GM21515 (cell line): Measurements from ENCODE around the gene MAPK6.
A peak's percentile ranks its signal among the peaks of the same experiment; 100 is the strongest.

Experiments used
- ATAC-seq: cut with Tn5 transposase; IDR thresholded peaks from one replicate; pipeline ENCODE4 v1.9.1; 2021; ENCODE audit not compliant: unreplicated experiment

MAPK6 gene

GRCh38 chr15:52102463-52102862 lies 83.4 kb downstream of the MAPK6 start:
- ATAC-seq = no peak

DNA sequence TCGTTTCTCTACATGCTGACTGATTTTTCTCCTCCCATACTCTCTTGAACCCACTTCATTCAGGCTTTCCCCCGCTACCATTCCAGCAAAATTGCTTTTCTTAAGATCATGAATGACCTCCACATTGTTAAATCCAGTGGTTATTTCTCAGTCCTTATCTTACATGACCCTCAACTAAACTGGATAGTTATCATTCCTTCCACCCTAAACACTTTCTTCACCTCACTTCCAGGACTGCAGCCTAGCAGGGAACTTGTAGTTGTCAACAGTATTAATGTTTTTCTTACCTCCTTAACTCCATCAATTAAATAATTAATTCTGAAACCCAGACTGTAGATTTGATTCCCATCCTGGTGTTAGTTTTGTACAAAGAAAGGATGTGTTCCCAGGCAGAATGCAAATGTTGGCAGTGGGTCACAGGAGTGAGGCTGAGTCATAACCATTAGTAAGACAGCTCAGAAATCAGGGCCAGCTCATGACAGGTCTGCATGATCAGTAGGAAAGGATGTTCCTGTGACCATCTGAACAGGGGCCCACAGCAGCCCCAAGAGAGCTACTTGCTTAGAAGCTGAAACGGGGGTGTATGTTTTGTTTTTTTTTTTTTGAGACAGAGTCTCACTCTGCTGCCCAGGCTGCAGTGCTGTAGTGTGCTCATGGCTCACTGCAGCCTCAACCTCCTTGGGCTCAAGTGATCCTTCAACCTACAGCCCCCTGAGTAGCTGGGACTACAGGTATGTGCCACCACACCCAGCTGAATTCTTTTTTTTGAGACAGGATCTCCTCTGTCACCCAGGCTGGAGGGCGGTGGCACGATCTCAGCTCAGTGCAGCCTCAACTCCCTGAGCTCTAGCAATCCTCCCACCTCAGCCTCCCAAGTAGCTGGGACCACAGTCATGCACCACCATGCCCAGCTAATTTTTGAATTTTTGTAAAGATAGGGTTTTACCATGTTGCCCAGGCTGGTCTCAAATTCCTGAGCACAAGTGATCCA lies 84.5 kb downstream of the MAPK6 start:
- ATAC-seq = peak; percentile 50

DNA sequence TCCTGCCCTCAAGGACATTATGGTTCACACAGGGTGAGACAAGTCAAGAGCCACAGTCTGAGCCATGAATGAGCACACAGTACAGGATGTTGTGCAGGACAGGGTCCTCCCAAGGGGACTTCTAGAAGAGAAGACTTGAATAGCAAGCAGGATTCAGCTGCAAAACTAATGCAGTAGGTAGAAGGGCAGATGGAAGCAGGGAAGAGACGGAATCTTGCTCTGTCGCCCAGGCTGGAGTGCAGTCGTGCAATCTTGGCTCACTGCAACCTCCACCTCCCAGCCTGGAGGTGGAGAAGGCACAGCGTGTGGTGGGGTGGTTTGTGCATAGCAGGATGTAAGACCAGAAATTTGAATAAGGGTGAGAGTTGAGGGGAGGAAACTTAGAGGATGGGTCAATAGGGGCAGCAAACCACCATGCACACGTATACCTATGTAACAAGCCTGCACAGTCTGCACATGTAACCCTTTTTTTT lies 85.5 kb downstream of the MAPK6 start:
- ATAC-seq = peak; percentile 42

GRCh38 chr15:52105846-52106245 lies 86.8 kb downstream of the MAPK6 start:
- ATAC-seq = no peak

DNA sequence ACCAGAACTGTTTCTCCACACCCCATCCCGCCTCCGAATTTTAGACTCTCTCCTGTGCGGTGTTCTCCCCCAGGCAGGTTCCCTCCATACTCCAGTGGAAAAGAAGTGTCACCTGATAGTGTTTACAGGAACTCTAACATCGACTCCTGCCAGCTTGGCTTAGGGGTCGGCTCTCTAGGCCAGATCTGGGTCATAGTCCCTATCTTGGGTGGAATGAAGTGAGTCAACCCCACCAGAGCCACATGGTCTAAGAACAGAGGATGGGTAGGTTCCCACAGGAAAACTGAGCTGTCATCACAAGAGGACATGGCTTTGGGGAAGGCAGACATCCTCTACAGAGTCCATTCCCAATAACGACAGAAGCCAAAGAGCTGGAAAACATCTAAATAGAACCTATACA lies 87.6 kb downstream of the MAPK6 start:
- no peak for ATAC-seq

DNA sequence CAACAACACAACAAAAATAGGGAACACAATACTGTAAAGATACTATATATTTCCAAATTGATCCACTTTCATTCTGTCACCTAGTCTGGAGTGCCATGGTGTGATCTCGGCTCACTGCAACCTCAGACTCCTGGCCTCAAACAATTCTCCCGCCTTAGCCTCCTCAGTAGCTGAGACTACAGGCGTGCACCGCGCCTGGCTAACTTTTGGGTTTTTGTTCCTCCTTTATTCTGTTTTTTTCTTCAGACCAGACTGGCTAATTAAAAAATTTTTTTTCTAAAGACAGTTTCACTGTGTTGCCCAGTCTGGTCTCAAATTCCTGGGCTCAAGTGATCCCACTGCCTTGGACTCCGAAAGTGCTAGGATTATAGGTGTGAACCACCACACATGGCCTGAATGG lies 88.2 kb downstream of the MAPK6 start:
- ATAC-seq = no peak

- ATAC-seq = no peak
These were observed 90.8 kb downstream of the MAPK6 start for GRCh38 chr15:52109559-52110451.

DNA sequence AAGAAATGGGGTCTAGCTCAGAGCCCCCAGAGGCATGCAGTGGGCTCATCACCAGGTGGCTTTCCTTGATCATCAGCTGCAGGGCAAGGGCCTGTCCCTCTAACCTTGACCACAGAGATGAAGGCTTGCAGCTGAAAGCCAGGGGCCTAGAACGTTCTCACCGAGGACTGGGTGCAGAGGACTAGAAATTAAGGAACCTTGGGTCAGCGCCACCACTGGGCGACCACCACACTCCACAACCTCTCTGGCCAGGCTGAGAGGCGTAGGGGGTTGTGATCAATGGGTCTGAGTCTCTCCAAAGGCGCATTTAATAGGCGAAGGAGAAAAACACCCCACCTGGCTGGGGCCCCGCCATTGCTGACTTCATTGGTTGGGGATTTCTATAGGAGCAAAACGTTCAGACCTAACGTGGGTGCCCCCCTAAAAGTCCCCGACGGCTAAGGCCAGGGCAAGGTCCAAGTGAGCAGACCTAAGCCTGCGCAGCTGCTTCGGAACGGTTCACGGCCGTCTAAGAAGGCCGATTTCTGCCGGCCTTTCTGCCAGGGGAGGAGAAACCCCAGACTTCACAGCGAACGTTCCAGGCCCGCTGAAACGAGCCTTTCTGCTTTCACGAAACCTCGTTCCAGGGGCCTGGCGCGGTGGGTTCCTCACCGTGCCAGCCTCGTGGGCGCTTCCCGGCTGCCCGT lies 92.6 kb downstream of the MAPK6 start:
- no peak for ATAC-seq

GRCh38 chr15:52112203-52112750 lies 93.3 kb downstream of the MAPK6 start:
- ATAC-seq = no peak

DNA sequence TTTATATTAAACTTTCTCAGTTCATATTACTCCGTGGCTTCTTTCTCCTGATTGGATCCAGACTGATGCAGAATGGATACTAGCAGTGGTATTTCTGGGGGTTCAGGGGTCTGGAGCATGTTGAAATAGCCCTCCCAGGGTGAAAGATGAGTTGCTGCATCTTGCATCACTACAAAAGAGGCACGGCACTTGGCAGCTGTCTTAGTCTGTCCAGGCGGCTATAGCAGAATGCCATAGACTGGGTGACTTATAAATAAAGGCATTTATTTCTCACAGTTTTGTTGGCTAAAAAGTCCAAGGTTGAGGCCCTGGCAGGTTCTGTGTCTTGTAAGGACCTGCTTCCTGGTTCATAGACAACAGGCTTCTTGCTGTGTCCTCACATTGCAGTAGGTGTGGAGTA lies 94.2 kb downstream of the MAPK6 start:
- ATAC-seq = no peak

- no peak for ATAC-seq
These were observed 94.7 kb downstream of the MAPK6 start for GRCh38 chr15:52113708-52114107.

GRCh38 chr15:52114261-52115055 lies 95.4 kb downstream of the MAPK6 start:
- no peak for ATAC-seq

GRCh38 chr15:52115598-52116427 lies 96.8 kb downstream of the MAPK6 start:
- no peak for ATAC-seq
